Breast epithelium (tissue), 4 donors: ENCODE data around the gene NLRP1. TPM values are rescaled to one million over a fixed set of nuclear protein-coding genes. Genes with fewer than 3 reads are reported as not detected.

Experiments
- DNase-seq, 2 donors: peaks; one replicate each; pipeline ENCODE4 v3.0.0-alpha.2; 2019; ENCODE audit warnings: low spot score in 2 of 2
- H3K27ac ChIP-seq, 2 donors: fragments of 200-600 bp; sonication (generic) in 1 of 2; one replicate each; pipeline ENCODE4 v1.5.1; 2016 to 2019; ENCODE audit warnings: mild to moderate bottlenecking in 1 of 2
- H3K27me3 ChIP-seq, 2 donors: fragments of 200-600 bp; sonication (generic) in 1 of 2; one replicate each; pipeline versions ENCODE4 v1.5.1 to v1.6.0; 2017 to 2019; ENCODE audit warnings: control low read depth in 1 of 2, mild to moderate bottlenecking in 1 of 2
- H3K36me3 ChIP-seq: fragments of 200-600 bp; one replicate; pipeline ENCODE4 v1.5.1; 2019
- H3K4me1 ChIP-seq, 2 donors: fragments of 200-600 bp; sonication (generic); one replicate each; pipeline ENCODE4 v1.5.1; 2016 to 2019; ENCODE audit warnings: control low read depth in 1 of 2
- H3K4me3 ChIP-seq, 3 donors: fragments of 200-600 bp; sonication (generic); 1 replicate in 2 of 3; 2 replicates in 1 of 3; pipeline ENCODE4 v1.5.1; 2016 to 2019; ENCODE audit warnings: mild to moderate bottlenecking in 3 of 3, moderate library complexity in 2 of 3
- H3K9me3 ChIP-seq, 2 donors: fragments of 200-600 bp; sonication (generic) in 1 of 2; one replicate each; pipeline ENCODE4 v1.5.1; 2016 to 2019; ENCODE audit warnings: control low read depth in 1 of 2
- POLR2A ChIP-seq: fragments of 450-650 bp; IDR thresholded peaks from one replicate; pipeline ENCODE4 v1.6.1; 2016; ENCODE audit warnings: antibody characterized with exemption, mild to moderate bottlenecking, moderate library complexity
- POLR2AphosphoS5 ChIP-seq, 3 donors: sonication (generic); formaldehyde crosslinking; IDR thresholded peaks; one replicate each; pipeline ENCODE4 v1.6.1; 2017; ENCODE audit warnings: antibody characterized with exemption in 3 of 3
- intact Hi-C: fragments of 100-400 bp; cut with DNase I; formaldehyde crosslinking; loops from one replicate; pipeline ENCODE4 v1.15.1; 2023; ENCODE audit warnings: low total_unique reads
- total RNA-seq, 3 donors: library from RNA; depleted of rRNA; stranded (reverse); fragments of >200 nt; gene quantifications; one replicate each; pipeline ENCODE4 v1.1.0, GENCODE V29; 2016
- TF ChIP-seq, protein P1 (sequence below), 3 donors: fragments of 450-650 bp; IDR thresholded peaks; one replicate each; pipeline ENCODE4 v1.5.1; 2016 to 2017; ENCODE audit warnings: antibody characterized with exemption in 3 of 3, mild to moderate bottlenecking in 3 of 3, moderate library complexity in 3 of 3

NLRP1 gene
- total RNA-seq, 3 donors from 2014 or later = 27.4 to 35.1 (median 29.6) TPM

GRCh38 chr17:5600041-5600440 is 15.7 kb upstream of the NLRP1 start:
- Histone ChIP-seq H3K9me3 (peaks cover 0 to 1% of the 10 kb centered on the region in 2 donors), H3K27ac (no peak overlapping the region), H3K36me3 (no peaks in the 10 kb centered on the region), H3K4me3 (no peak overlapping the region), H3K27me3 (peaks cover 0 to 63% of the 10 kb centered on the region in 2 donors), H3K4me1 (no peaks in the 10 kb centered on the region)
- TF ChIP-seq, protein P1, sequence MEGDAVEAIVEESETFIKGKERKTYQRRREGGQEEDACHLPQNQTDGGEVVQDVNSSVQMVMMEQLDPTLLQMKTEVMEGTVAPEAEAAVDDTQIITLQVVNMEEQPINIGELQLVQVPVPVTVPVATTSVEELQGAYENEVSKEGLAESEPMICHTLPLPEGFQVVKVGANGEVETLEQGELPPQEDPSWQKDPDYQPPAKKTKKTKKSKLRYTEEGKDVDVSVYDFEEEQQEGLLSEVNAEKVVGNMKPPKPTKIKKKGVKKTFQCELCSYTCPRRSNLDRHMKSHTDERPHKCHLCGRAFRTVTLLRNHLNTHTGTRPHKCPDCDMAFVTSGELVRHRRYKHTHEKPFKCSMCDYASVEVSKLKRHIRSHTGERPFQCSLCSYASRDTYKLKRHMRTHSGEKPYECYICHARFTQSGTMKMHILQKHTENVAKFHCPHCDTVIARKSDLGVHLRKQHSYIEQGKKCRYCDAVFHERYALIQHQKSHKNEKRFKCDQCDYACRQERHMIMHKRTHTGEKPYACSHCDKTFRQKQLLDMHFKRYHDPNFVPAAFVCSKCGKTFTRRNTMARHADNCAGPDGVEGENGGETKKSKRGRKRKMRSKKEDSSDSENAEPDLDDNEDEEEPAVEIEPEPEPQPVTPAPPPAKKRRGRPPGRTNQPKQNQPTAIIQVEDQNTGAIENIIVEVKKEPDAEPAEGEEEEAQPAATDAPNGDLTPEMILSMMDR (IDR thresholded peaks at IDR 0.05) = no peak
- TF ChIP-seq POLR2A (no peak), POLR2AphosphoS5 (IDR thresholded peaks at IDR 0.05) (no peak)
- intact Hi-C loops = loop anchor here (10.0 kb wide), 1 partner anchor 525 kb away; no protein-coding TSS in a partner anchor
- DNase-seq = no peak

DNA sequence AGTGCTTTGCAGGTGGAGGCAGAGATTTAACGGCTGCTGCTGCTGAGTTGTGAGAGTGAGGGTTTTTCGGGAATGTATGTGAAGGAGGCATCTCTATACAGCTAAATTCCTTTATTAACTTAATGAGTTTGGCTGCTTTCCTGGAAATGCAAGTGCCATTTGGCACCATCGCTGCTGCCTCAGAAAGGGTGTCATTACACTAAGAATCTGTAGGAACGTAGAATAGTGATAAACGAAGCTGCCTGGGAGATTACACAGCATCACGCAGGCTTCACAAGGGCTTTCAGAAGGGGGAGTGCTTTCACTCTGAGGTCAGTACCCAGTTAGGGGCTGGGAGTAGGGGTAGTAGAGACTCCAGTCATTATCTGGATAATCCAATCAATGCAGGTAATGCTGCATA is 14.1 kb upstream of the NLRP1 start:
- Histone ChIP-seq H3K27me3 (peaks cover 0 to 68% of the 10 kb centered on the region in 2 donors), H3K36me3 (no peaks in the 10 kb centered on the region), H3K4me1 (no peaks in the 10 kb centered on the region), H3K4me3 (no peak overlapping the region), H3K27ac (no peak overlapping the region), H3K9me3 (no peaks in the 10 kb centered on the region)
- no peak for DNase-seq
- intact Hi-C loops = no loop called here
- TF ChIP-seq POLR2A (no peak), POLR2AphosphoS5 (IDR thresholded peaks at IDR 0.05) (no peak)
- TF ChIP-seq, protein P1 (IDR thresholded peaks at IDR 0.05) = no peak

GRCh38 chr17:5596421-5596820 is 12.1 kb upstream of the NLRP1 start:
- intact Hi-C loops = no loop called here
- Histone ChIP-seq H3K27me3 (peaks cover 0 to 70% of the 10 kb centered on the region in 2 donors), H3K4me3 (no peak overlapping the region), H3K4me1 (no peaks in the 10 kb centered on the region), H3K36me3 (no peaks in the 10 kb centered on the region), H3K27ac (no peak overlapping the region), H3K9me3 (no peaks in the 10 kb centered on the region)
- TF ChIP-seq, protein P1 (IDR thresholded peaks at IDR 0.05) = no peak
- TF ChIP-seq POLR2AphosphoS5 (IDR thresholded peaks at IDR 0.05) (no peak), POLR2A (no peak)
- DNase-seq = no peak

GRCh38 chr17:5595831-5596230 is 11.5 kb upstream of the NLRP1 start:
- Histone ChIP-seq H3K36me3 (no peaks in the 10 kb centered on the region), H3K27me3 (peaks cover 0 to 65% of the 10 kb centered on the region in 2 donors), H3K4me1 (no peaks in the 10 kb centered on the region), H3K9me3 (no peaks in the 10 kb centered on the region), H3K27ac (no peak overlapping the region), H3K4me3 (no peak overlapping the region)
- no peak for DNase-seq
- TF ChIP-seq POLR2AphosphoS5 (IDR thresholded peaks at IDR 0.05) = no peak
- TF ChIP-seq, protein P1 (IDR thresholded peaks at IDR 0.05) = no peak
- TF ChIP-seq POLR2A = no peak
- intact Hi-C loops = no loop called here

DNA sequence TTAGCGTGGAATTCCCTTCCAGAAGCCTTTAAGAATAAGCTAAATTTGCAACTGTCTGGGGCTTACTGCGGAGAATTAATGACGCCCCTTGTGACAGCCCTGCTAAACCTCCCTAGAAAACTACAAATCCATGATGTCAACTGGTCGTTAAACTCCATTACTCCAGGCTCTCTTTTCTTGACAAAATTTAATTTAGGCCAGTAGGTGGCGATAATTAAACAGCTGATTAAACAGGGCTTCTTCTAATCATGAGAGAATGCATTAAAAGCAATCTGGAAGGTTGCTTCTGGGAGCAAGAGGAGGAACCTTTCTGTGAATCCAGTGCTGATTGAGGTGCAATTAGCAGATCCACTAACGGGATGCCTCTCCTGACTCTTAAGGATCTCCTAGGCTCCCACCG is 8.1 kb upstream of the NLRP1 start:
- DNase-seq = no peak
- TF ChIP-seq POLR2A (no peak), POLR2AphosphoS5 (IDR thresholded peaks at IDR 0.05) (no peak)
- TF ChIP-seq, protein P1 (IDR thresholded peaks at IDR 0.05) = peak in 2 of 3 donors; percentile 40 to 42

More for the DNA sequence above, 8.1 kb upstream of the NLRP1 start:
- no peaks in the 10 kb centered on the region for H3K9me3 ChIP-seq
- intact Hi-C loops = no loop called here
- no peak overlapping the region for H3K4me3 ChIP-seq
- no peaks in the 10 kb centered on the region for H3K36me3 ChIP-seq
- no peak overlapping the region for H3K27ac ChIP-seq
- peaks cover 0 to 41% of the 10 kb centered on the region in 2 donors for H3K27me3 ChIP-seq
- no peaks in the 10 kb centered on the region for H3K4me1 ChIP-seq
